Panc1 (cell line): ENCODE results near the gene HARBI1. TPM values are rescaled to one million over a fixed set of nuclear protein-coding genes. Genes with fewer than 3 reads are reported as not detected.

Experiments
- ATAC-seq: fragments of 200-7000 bp; cut with Tn5 transposase; 2 replicates; pipeline ENCODE4 v1.9.1; 2020; ENCODE audit warnings: mild to moderate bottlenecking, moderate library complexity
- BruUV-seq: library from RNA; stranded (reverse); fragments of 400-500 nt; replicated peaks from 2 replicates; lab custom pipeline; 2021; lab: Mats Ljungman, UMichigan
- CTCF ChIA-PET: fragments of 300-600 bp; sonication (Branson Sonifier 250); formaldehyde crosslinking; loops from one replicate; lab custom pipeline; 2022; ENCODE audit warnings: antibody characterized with exemption; lab: Charles Lee
- POLR2A ChIA-PET: fragments of 300-600 bp; sonication (Branson Sonifier 250); formaldehyde crosslinking; loops from one replicate; lab custom pipeline; 2022; ENCODE audit warnings: antibody characterized with exemption; lab: Charles Lee
- DNase-seq: peaks from one replicate; pipeline ENCODE4 v3.0.0-alpha.2; 2010; ENCODE audit warnings: low read depth, low spot score
- H3K27ac ChIP-seq: 2 replicates; pipeline ENCODE4 v1.5.1; 2011; ENCODE audit warnings: mild to moderate bottlenecking, low read length, inconsistent platforms
- H3K27me3 ChIP-seq: fragments of 200-500 bp; sonication (Bioruptor generic); 2 replicates; pipeline ENCODE4 v1.6.0; 2014; ENCODE audit warnings: low read length, inconsistent platforms; ENCODE audit not compliant: control insufficient read depth, insufficient read depth
- H3K36me3 ChIP-seq: fragments of 200-500 bp; sonication (Bioruptor generic); 2 replicates; pipeline ENCODE4 v1.5.1; 2014; ENCODE audit warnings: inconsistent platforms, mild to moderate bottlenecking, low read length, moderate library complexity; ENCODE audit not compliant: control insufficient read depth, insufficient read depth
- H3K4me1 ChIP-seq: 2 replicates; pipeline ENCODE4 v1.5.1; 2011; ENCODE audit warnings: inconsistent platforms, mild to moderate bottlenecking, low read length, moderate library complexity; ENCODE audit not compliant: control insufficient read depth, insufficient read depth
- H3K4me3 ChIP-seq, 2 experiments: 2 replicates each; pipeline ENCODE4 v1.5.1; 2011 to 2012; ENCODE audit warnings: low read depth in 2 of 2, low read length in 2 of 2, mild to moderate bottlenecking in 2 of 2, inconsistent platforms in 1 of 2, moderate library complexity in 1 of 2
- H3K9me3 ChIP-seq: fragments of 200-500 bp; sonication (Bioruptor generic); 2 replicates; pipeline ENCODE4 v1.5.1; 2014; ENCODE audit warnings: low read depth, mild to moderate bottlenecking, inconsistent platforms, low read length, moderate library complexity; ENCODE audit not compliant: control insufficient read depth, insufficient read depth
- CTCF ChIP-seq: fragments of 450-650 bp; IDR thresholded peaks from 2 replicates; pipeline ENCODE4 v1.5.1; 2017; ENCODE audit warnings: mild to moderate bottlenecking
- POLR2AphosphoS5 ChIP-seq: IDR thresholded peaks from 2 replicates; pipeline ENCODE4 v1.6.1; 2012; ENCODE audit warnings: mild to moderate bottlenecking, low read depth, low read length, moderate library complexity
- REST ChIP-seq, 2 experiments: IDR thresholded peaks; 2 replicates each; pipeline ENCODE4 v1.6.1; 2011 to 2012; ENCODE audit warnings: low read depth in 2 of 2, control low read depth in 1 of 2, low read length in 1 of 2, mild to moderate bottlenecking in 1 of 2, moderate library complexity in 1 of 2; ENCODE audit not compliant: insufficient read depth in 1 of 2
- SIN3A ChIP-seq: IDR thresholded peaks from 2 replicates; pipeline ENCODE4 v1.6.1; 2012; ENCODE audit warnings: low read depth, mild to moderate bottlenecking, low read length, moderate library complexity, borderline replicate concordance; ENCODE audit not compliant: insufficient read depth
- TCF7L2 ChIP-seq: IDR thresholded peaks from 2 replicates; pipeline ENCODE4 v1.6.1; 2011; ENCODE audit warnings: mild to moderate bottlenecking, low read depth, low read length, inconsistent platforms
- in situ Hi-C: cut with HindIII; loops from 2 replicates; pipeline ENCODE4 v1.10.0; 2016; ENCODE audit warnings: low sequenced_read_pairs, low pct_unique_long_range_greater_than_20kb
- intact Hi-C: fragments of 100-400 bp; cut with micrococcal nuclease; formaldehyde crosslinking; loops from one replicate; pipeline ENCODE4 v1.10.0; 2022; ENCODE audit not compliant: unreplicated experiment
- total RNA-seq: library from RNA; stranded (reverse); gene quantifications from one replicate; pipeline ENCODE4 v1.2.1, GENCODE V29; 2021; ENCODE audit not compliant: unreplicated experiment

The HARBI1 gene
- total RNA-seq, 1 experiment from 2014 or later: 6.4 TPM

- in situ Hi-C loops: no loop called here
- no peak overlapping the region for H3K4me3 ChIP-seq
- no peaks in the 10 kb centered on the region for H3K27me3 ChIP-seq
- H3K9me3 ChIP-seq: no peaks in the 10 kb centered on the region
- DNase-seq: no peak
- TF ChIP-seq TCF7L2 (no peak), POLR2AphosphoS5 (no peak), CTCF (no peak), REST (IDR thresholded peaks at IDR 0.05; ENCODE audit: insufficient read depth in 1 of 2, low read depth in 2 of 2, low read length in 1 of 2) (no peak), SIN3A (no peak)
- BruUV-seq: no TSS peak
- peaks cover 11% of the 10 kb centered on the region; the same call in 1 of the 2 replicates for H3K4me1 ChIP-seq
- ATAC-seq: no peak
- CTCF ChIA-PET: interaction anchor here (0.6 kb wide), 1 partner anchor 279 kb away, joined by 11 read pairs; no protein-coding TSS in a partner anchor
- H3K27ac ChIP-seq: no peak overlapping the region
- POLR2A ChIA-PET: interaction anchor here (0.6 kb wide), 1 partner anchor 13 kb away, joined by 13 read pairs; the partner anchor contains the start of gene AMBRA1
- intact Hi-C loops: no loop called here
- H3K36me3 ChIP-seq: no peaks in the 10 kb centered on the region
Observed at GRCh38 chr11:46607516-46607915, 9.5 kb downstream of the HARBI1 start.

GRCh38 chr11:46604796-46605195, 12.2 kb downstream of the HARBI1 start:
- intact Hi-C loops: no loop called here
- Histone ChIP-seq H3K36me3 (no peaks in the 10 kb centered on the region), H3K9me3 (no peaks in the 10 kb centered on the region), H3K4me1 (no peaks in the 10 kb centered on the region), H3K27ac (no peak overlapping the region), H3K27me3 (no peaks in the 10 kb centered on the region), H3K4me3 (no peak overlapping the region)
- no TSS peak for BruUV-seq
- CTCF ChIA-PET: no interaction called here
- POLR2A ChIA-PET: interaction anchor here (0.7 kb wide), 1 partner anchor 10 kb away, joined by 15 read pairs; no protein-coding TSS in a partner anchor
- ATAC-seq (no peak), DNase-seq (no peak)
- TF ChIP-seq REST (IDR thresholded peaks at IDR 0.05; ENCODE audit: insufficient read depth in 1 of 2, low read depth in 2 of 2, low read length in 1 of 2) (no peak), SIN3A (no peak), TCF7L2 (no peak), CTCF (no peak), POLR2AphosphoS5 (no peak)
- in situ Hi-C loops: no loop called here
